GM19372 (cell line): ENCODE results near the gene NOSTRIN.

Source experiments
- ATAC-seq: cut with Tn5 transposase; IDR thresholded peaks from one replicate; pipeline ENCODE4 v1.9.1; 2021; ENCODE audit warnings: mild to moderate bottlenecking, low read depth, moderate library complexity; ENCODE audit not compliant: unreplicated experiment

NOSTRIN gene

GRCh38 chr2:168814939-168815907 lies 12.8 kb downstream of the NOSTRIN start:
- ATAC-seq: no peak

GRCh38 chr2:168816369-168816768 lies 13.9 kb downstream of the NOSTRIN start:
- no peak for ATAC-seq

GRCh38 chr2:168819050-168819715 lies 16.7 kb downstream of the NOSTRIN start:
- ATAC-seq: no peak

GRCh38 chr2:168819829-168820489 lies 17.5 kb downstream of the NOSTRIN start:
- ATAC-seq: no peak

GRCh38 chr2:168821577-168821976 lies 19.1 kb downstream of the NOSTRIN start:
- ATAC-seq: no peak

- no peak for ATAC-seq
Measured at GRCh38 chr2:168821992-168822391, 19.6 kb downstream of the NOSTRIN start.

GRCh38 chr2:168825126-168825525 lies 22.7 kb downstream of the NOSTRIN start:
- ATAC-seq: no peak

- no peak for ATAC-seq
Measured at GRCh38 chr2:168830958-168831357, 28.5 kb downstream of the NOSTRIN start.

- no peak for ATAC-seq
Measured at GRCh38 chr2:168831662-168832061, 29.2 kb downstream of the NOSTRIN start.

GRCh38 chr2:168835969-168836368 lies 33.5 kb downstream of the NOSTRIN start:
- no peak for ATAC-seq

- no peak for ATAC-seq
Measured at GRCh38 chr2:168841445-168841844, 39.0 kb downstream of the NOSTRIN start.

- no peak for ATAC-seq
Measured at GRCh38 chr2:168843253-168843652, 40.8 kb downstream of the NOSTRIN start.

GRCh38 chr2:168848225-168848624 lies 45.8 kb downstream of the NOSTRIN start:
- no peak for ATAC-seq

GRCh38 chr2:168849610-168850009 lies 47.2 kb downstream of the NOSTRIN start:
- ATAC-seq: no peak

- no peak for ATAC-seq
Measured at GRCh38 chr2:168850846-168851245, 48.4 kb downstream of the NOSTRIN start.

- ATAC-seq: no peak
Measured at GRCh38 chr2:168851674-168852320, 49.4 kb downstream of the NOSTRIN start.

GRCh38 chr2:168852481-168852880 lies 50.0 kb downstream of the NOSTRIN start:
- no peak for ATAC-seq

- no peak for ATAC-seq
Measured at GRCh38 chr2:168853471-168853870, 51.0 kb downstream of the NOSTRIN start.

- no peak for ATAC-seq
Measured at GRCh38 chr2:168854651-168855050, 52.2 kb downstream of the NOSTRIN start.

- no peak for ATAC-seq
Measured at GRCh38 chr2:168855601-168856000, 53.2 kb downstream of the NOSTRIN start.

GRCh38 chr2:168858146-168858545 lies 55.7 kb downstream of the NOSTRIN start:
- no peak for ATAC-seq
